ENCODE data around the gene PROM1.

The PROM1 gene

GRCh38 chr4:16062601-16063000 is 21.2 kb downstream of the PROM1 start:
- DNase-seq = no peak

- peak; percentile 30 to 89 (median 61) for DNase-seq
Observed at GRCh38 chr4:16056681-16057385, 27.0 kb downstream of the PROM1 start.

GRCh38 chr4:16055873-16056272 is 27.9 kb downstream of the PROM1 start:
- no peak for DNase-seq

- no peak for DNase-seq
Observed at GRCh38 chr4:16055471-16055870, 28.4 kb downstream of the PROM1 start.

GRCh38 chr4:16052939-16053338 is 30.9 kb downstream of the PROM1 start:
- no peak for DNase-seq

GRCh38 chr4:16051980-16052379 is 31.8 kb downstream of the PROM1 start:
- no peak for DNase-seq

GRCh38 chr4:16051132-16051531 is 32.7 kb downstream of the PROM1 start:
- no peak for DNase-seq

GRCh38 chr4:16050669-16051068 is 33.2 kb downstream of the PROM1 start:
- no peak for DNase-seq

GRCh38 chr4:16048619-16049419 is 35.0 kb downstream of the PROM1 start:
- DNase-seq = no peak

GRCh38 chr4:16045687-16046086 is 38.1 kb downstream of the PROM1 start:
- no peak for DNase-seq

- DNase-seq = peak in 2 of 3 experiments; percentile 63 to 72
Observed at GRCh38 chr4:16043642-16044498, 40.0 kb downstream of the PROM1 start.

GRCh38 chr4:16039139-16039538 is 44.7 kb downstream of the PROM1 start:
- no peak for DNase-seq

- DNase-seq = no peak
Observed at GRCh38 chr4:16037901-16038300, 45.9 kb downstream of the PROM1 start.

GRCh38 chr4:16035843-16036242 is 48.0 kb downstream of the PROM1 start:
- DNase-seq = no peak

- no peak for DNase-seq
Observed at GRCh38 chr4:16034010-16034748, 49.6 kb downstream of the PROM1 start.

- DNase-seq = no peak
Observed at GRCh38 chr4:16032396-16032770, 51.4 kb downstream of the PROM1 start.

GRCh38 chr4:16031546-16032395 is 52.1 kb downstream of the PROM1 start:
- no peak for DNase-seq

GRCh38 chr4:16029886-16030285 is 53.9 kb downstream of the PROM1 start:
- no peak for DNase-seq

GRCh38 chr4:16029262-16029661 is 54.6 kb downstream of the PROM1 start:
- no peak for DNase-seq

- no peak for DNase-seq
Observed at GRCh38 chr4:16027626-16028025, 56.2 kb downstream of the PROM1 start.

- no peak for DNase-seq
Observed at GRCh38 chr4:16027114-16027513, 56.7 kb downstream of the PROM1 start.

Measured in NCI-H1417 (cell line).